Common myeloid progenitor, CD34-positive (primary cell): Measurements from ENCODE around the gene NIFK.

Experiments used
- CTCF ChIA-PET: fragments of 350-600 bp; sonication (Branson Sonifier 250); formaldehyde crosslinking; loops from one replicate; lab custom pipeline; 2021; ENCODE audit warnings: antibody characterized with exemption; lab: Charles Lee
- POLR2A ChIA-PET: fragments of 350-600 bp; sonication (Branson Sonifier 250); formaldehyde crosslinking; loops from one replicate; lab custom pipeline; 2021; ENCODE audit warnings: antibody characterized with exemption; lab: Charles Lee
- DNase-seq, 3 donors: peaks; one replicate each; pipeline versions ENCODE4 v3.0.0 to v3.0.0-alpha.2; 2013
- H3K27ac ChIP-seq, 2 experiments: 1 replicate in 1 of 2; 2 replicates in 1 of 2; pipeline ENCODE4 v1.7.0; 2013; ENCODE audit warnings: inconsistent platforms in 2 of 2, low read length in 2 of 2, mild to moderate bottlenecking in 2 of 2, low read depth in 1 of 2, moderate library complexity in 1 of 2; ENCODE audit not compliant: severe bottlenecking in 2 of 2, insufficient read depth in 1 of 2, poor library complexity in 1 of 2
- H3K27me3 ChIP-seq, 5 experiments: replicated peaks in 2 of 5; 1 replicate in 3 of 5; 2 replicates in 2 of 5; pipeline versions ENCODE4 v1.6.1 to v1.7.0; 2013; ENCODE audit warnings: low read length in 4 of 5, mild to moderate bottlenecking in 2 of 5, moderate library complexity in 2 of 5, inconsistent platforms in 1 of 5; ENCODE audit not compliant: insufficient read depth in 5 of 5, control insufficient read depth in 4 of 5
- H3K36me3 ChIP-seq, 4 experiments: 1 replicate in 2 of 4; 2 replicates in 2 of 4; pipeline versions ENCODE4 v1.6.1 to v1.7.0; 2013; ENCODE audit warnings: low read length in 3 of 4, control low read depth in 1 of 4, mild to moderate bottlenecking in 1 of 4; ENCODE audit not compliant: control insufficient read depth in 4 of 4, insufficient read depth in 4 of 4
- H3K4me1 ChIP-seq, 4 experiments: 1 replicate in 3 of 4; 2 replicates in 1 of 4; pipeline versions ENCODE4 v1.6.1 to v1.7.1; 2013; ENCODE audit warnings: low read length in 3 of 4, mild to moderate bottlenecking in 3 of 4, control low read depth in 1 of 4, inconsistent platforms in 1 of 4, moderate library complexity in 1 of 4; ENCODE audit not compliant: control insufficient read depth in 4 of 4, insufficient read depth in 4 of 4; ENCODE audit errors: control extremely low read depth in 1 of 4
- H3K4me3 ChIP-seq, 7 experiments: 1 replicate in 4 of 7; 2 replicates in 3 of 7; pipeline versions ENCODE4 v1.5.1 to v1.7.0; 2013; ENCODE audit warnings: mild to moderate bottlenecking in 7 of 7, low read length in 6 of 7, moderate library complexity in 6 of 7, inconsistent platforms in 2 of 7, low read depth in 2 of 7, control low read depth in 1 of 7; ENCODE audit not compliant: insufficient read depth in 4 of 7, control insufficient read depth in 1 of 7; ENCODE audit errors: extremely low read depth in 1 of 7
- H3K9me3 ChIP-seq, 5 experiments: 1 replicate in 4 of 5; 2 replicates in 1 of 5; pipeline versions ENCODE4 v1.6.1 to v1.7.1; 2013; ENCODE audit warnings: low read length in 4 of 5, mild to moderate bottlenecking in 2 of 5, inconsistent platforms in 1 of 5, low read depth in 1 of 5, moderate library complexity in 1 of 5; ENCODE audit not compliant: control insufficient read depth in 4 of 5, insufficient read depth in 2 of 5; ENCODE audit errors: control extremely low read depth in 1 of 5
- WGBS: methylation state at CpG from one replicate; pipeline ENCODE4 v1.1.5; 2013; ENCODE audit not compliant: insufficient coverage; 5-methylcytosine and 5-hydroxymethylcytosine counted together

Gene NIFK

GRCh38 chr2:121688820-121689219 lies 47.9 kb downstream of the NIFK start:
- Histone ChIP-seq H3K4me1 (no peaks in the 10 kb centered on the region), H3K27ac (no peak overlapping the region), H3K4me3 (no peak overlapping the region), H3K36me3 (no peaks in the 10 kb centered on the region), H3K27me3 (no peaks in the 10 kb centered on the region), H3K9me3 (peaks cover 0 to 5% (median 1%) of the 10 kb centered on the region in 5 experiments)
- CTCF ChIA-PET = interaction anchor here (1.1 to 1.3 kb wide), 2 partner anchors 32 to 102 kb away, joined by 3 to 4 read pairs; no protein-coding TSS in a partner anchor
- 100% methylated on average over 1 of the region's 2 CpGs for WGBS
- POLR2A ChIA-PET = no interaction called here
- DNase-seq = no peak

GRCh38 chr2:121686902-121687301 lies 49.8 kb downstream of the NIFK start:
- ChIA-PET CTCF (no interaction called here), POLR2A (no interaction called here)
- WGBS = 100% methylated on average over 2 of the region's 2 CpGs

GRCh38 chr2:121686218-121686617 lies 50.5 kb downstream of the NIFK start:
- ChIA-PET POLR2A (no interaction called here), CTCF (no interaction called here)
- DNase-seq = no peak
- Histone ChIP-seq H3K27me3 (no peaks in the 10 kb centered on the region), H3K4me1 (no peaks in the 10 kb centered on the region), H3K9me3 (peaks cover 0 to 30% (median 18%) of the 10 kb centered on the region in 5 experiments), H3K36me3 (no peaks in the 10 kb centered on the region), H3K4me3 (no peak overlapping the region), H3K27ac (no peak overlapping the region)
- WGBS = 97% methylated on average over 19 of the region's 19 CpGs

More at GRCh38 chr2:121686902-121687301, 49.8 kb downstream of the NIFK start:
- Histone ChIP-seq H3K27ac (no peak overlapping the region), H3K9me3 (peaks cover 0 to 24% (median 15%) of the 10 kb centered on the region in 5 experiments), H3K36me3 (no peaks in the 10 kb centered on the region), H3K4me3 (no peak overlapping the region), H3K27me3 (no peaks in the 10 kb centered on the region), H3K4me1 (no peaks in the 10 kb centered on the region)
- no peak for DNase-seq

GRCh38 chr2:121682396-121683298 lies 54.0 kb downstream of the NIFK start:
- Histone ChIP-seq H3K4me1 (no peaks in the 10 kb centered on the region), H3K27ac (no peak overlapping the region), H3K36me3 (no peaks in the 10 kb centered on the region), H3K9me3 (peaks cover 2 to 34% (median 20%) of the 10 kb centered on the region in 5 experiments), H3K27me3 (no peaks in the 10 kb centered on the region), H3K4me3 (no peak overlapping the region)
- ChIA-PET CTCF (no interaction called here), POLR2A (no interaction called here)
- no peak for DNase-seq
- WGBS = 95% methylated on average over 17 of the region's 17 CpGs

- no peaks in the 10 kb centered on the region for H3K4me1 ChIP-seq
- no peaks in the 10 kb centered on the region for H3K36me3 ChIP-seq
- no peak overlapping the region for H3K27ac ChIP-seq
- H3K27me3 ChIP-seq = no peaks in the 10 kb centered on the region
- H3K4me3 ChIP-seq = no peak overlapping the region
- DNase-seq = no peak
- ChIA-PET POLR2A (no interaction called here), CTCF (no interaction called here)
- H3K9me3 ChIP-seq = peaks cover 5 to 48% (median 10%) of the 10 kb centered on the region in 5 experiments
Observed at GRCh38 chr2:121677855-121678254, 58.8 kb downstream of the NIFK start.
